SIG-M5 treated with dmso at 0.1 percent for 504 hours (cell line): ENCODE data around the gene PARD3.

Experiments used
- DNase-seq: peaks from one replicate; lab custom pipeline; 2025; ENCODE audit not compliant: unreplicated experiment; lab: John Stamatoyannopoulos, UW

Gene PARD3

GRCh38 chr10:34178756-34179155 lies 636.3 kb downstream of the PARD3 start:
- DNase-seq = no peak

- DNase-seq = no peak
Measured at GRCh38 chr10:34178196-34178595, 636.9 kb downstream of the PARD3 start.

GRCh38 chr10:34177445-34177844 lies 637.7 kb downstream of the PARD3 start:
- no peak for DNase-seq

- no peak for DNase-seq
Measured at GRCh38 chr10:34176351-34176750, 638.7 kb downstream of the PARD3 start.

- no peak for DNase-seq
Measured at GRCh38 chr10:34175121-34175520, 640.0 kb downstream of the PARD3 start.

GRCh38 chr10:34172936-34173533 lies 642.1 kb downstream of the PARD3 start:
- peak; percentile 1 for DNase-seq

- DNase-seq = peak; percentile 1
Measured at GRCh38 chr10:34171957-34172527, 643.1 kb downstream of the PARD3 start.

GRCh38 chr10:34169677-34170076 lies 645.4 kb downstream of the PARD3 start:
- no peak for DNase-seq

GRCh38 chr10:34169131-34169530 lies 646.0 kb downstream of the PARD3 start:
- no peak for DNase-seq

- DNase-seq = no peak
Measured at GRCh38 chr10:34168439-34168838, 646.7 kb downstream of the PARD3 start.

GRCh38 chr10:34166823-34167222 lies 648.3 kb downstream of the PARD3 start:
- DNase-seq = no peak

GRCh38 chr10:34166354-34166753 lies 648.7 kb downstream of the PARD3 start:
- DNase-seq = no peak

- DNase-seq = no peak
Measured at GRCh38 chr10:34164029-34164428, 651.1 kb downstream of the PARD3 start.

GRCh38 chr10:34163075-34163905 lies 651.8 kb downstream of the PARD3 start:
- DNase-seq = no peak

GRCh38 chr10:34161777-34162370 lies 653.2 kb downstream of the PARD3 start:
- DNase-seq = no peak

- DNase-seq = no peak
Measured at GRCh38 chr10:34160595-34160994, 654.5 kb downstream of the PARD3 start.

GRCh38 chr10:34157501-34157900 lies 657.6 kb downstream of the PARD3 start:
- no peak for DNase-seq

- no peak for DNase-seq
Measured at GRCh38 chr10:34156781-34157425, 658.2 kb downstream of the PARD3 start.

- DNase-seq = no peak
Measured at GRCh38 chr10:34155812-34156211, 659.3 kb downstream of the PARD3 start.

GRCh38 chr10:34154383-34154900 lies 660.7 kb downstream of the PARD3 start:
- no peak for DNase-seq
